ES-I3 (cell line): ENCODE data around the gene CLDN6.

Source experiments
- H3K36me3 ChIP-seq: 2 replicates; pipeline ENCODE4 v1.6.1; 2013; ENCODE audit warnings: mild to moderate bottlenecking, low read length, control low read depth, moderate library complexity; ENCODE audit not compliant: insufficient read depth
- H3K4me1 ChIP-seq: 2 replicates; pipeline ENCODE4 v1.6.1; 2013; ENCODE audit warnings: mild to moderate bottlenecking, control low read depth, low read length; ENCODE audit not compliant: insufficient read depth
- H3K9ac ChIP-seq: 2 replicates; pipeline ENCODE4 v1.6.1; 2013; ENCODE audit warnings: low read depth, mild to moderate bottlenecking, low read length, moderate library complexity
- H3K9me3 ChIP-seq: 2 replicates; pipeline ENCODE4 v1.6.1; 2013; ENCODE audit warnings: mild to moderate bottlenecking, low read length, moderate library complexity; ENCODE audit not compliant: control insufficient read depth, insufficient read depth

CLDN6 gene

DNA sequence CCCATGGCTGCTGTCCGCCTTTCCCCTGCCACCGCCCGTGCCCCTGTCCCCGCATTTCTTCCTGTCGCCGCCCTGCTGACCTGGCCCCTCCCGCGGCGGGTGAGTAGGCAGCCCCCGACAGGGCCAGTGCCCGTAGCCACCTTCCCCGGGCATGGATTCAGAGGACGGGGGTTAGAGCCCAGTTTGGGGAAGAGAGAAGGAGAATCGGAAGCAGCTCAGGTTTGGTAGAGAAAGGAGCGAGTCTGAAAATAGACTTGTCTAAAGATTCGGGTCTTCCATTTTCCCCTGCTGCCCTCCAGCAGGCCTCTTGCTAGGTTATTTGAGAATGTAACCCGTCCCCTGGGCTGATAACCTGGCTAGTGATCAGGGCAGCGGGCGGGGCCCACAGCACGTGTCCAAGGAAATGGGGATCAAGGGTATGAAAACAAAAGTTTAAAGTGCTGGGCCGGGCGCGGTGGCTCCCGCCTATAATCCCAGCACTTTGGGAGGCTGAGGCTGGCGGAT is 13.2 kb downstream of the CLDN6 start:
- H3K9ac ChIP-seq = peak overlapping the region; percentile 71
- H3K36me3 ChIP-seq = no peaks in the 10 kb centered on the region
- no peaks in the 10 kb centered on the region for H3K9me3 ChIP-seq
- peaks cover 25% of the 10 kb centered on the region for H3K4me1 ChIP-seq

DNA sequence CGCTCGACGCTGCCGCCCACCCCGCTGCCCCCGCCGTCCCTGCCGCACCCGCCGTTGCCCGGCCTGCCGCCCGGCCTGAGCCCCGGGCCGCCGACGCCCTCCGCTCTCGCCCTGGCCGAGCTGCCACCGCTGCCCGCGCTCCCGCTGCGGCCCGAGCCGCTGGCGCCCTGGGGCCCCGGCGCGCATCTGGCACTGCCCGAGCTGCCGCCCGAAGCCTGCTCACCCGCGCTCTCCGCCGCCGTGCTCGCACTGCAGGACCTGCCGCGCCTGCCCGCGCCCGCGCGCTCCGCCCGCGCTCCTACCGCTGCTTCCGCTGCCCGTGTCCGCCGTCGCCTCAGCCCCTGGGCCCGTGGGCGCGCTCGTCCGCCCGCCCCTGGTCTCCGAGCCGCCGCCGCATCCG is 13.7 kb downstream of the CLDN6 start:
- H3K36me3 ChIP-seq = no peaks in the 10 kb centered on the region
- H3K9ac ChIP-seq = no peak overlapping the region
- H3K9me3 ChIP-seq = no peaks in the 10 kb centered on the region
- peaks cover 23% of the 10 kb centered on the region for H3K4me1 ChIP-seq

GRCh38 chr16:3003582-3004270 is 14.3 kb downstream of the CLDN6 start:
- Histone ChIP-seq H3K9me3 (no peaks in the 10 kb centered on the region), H3K9ac (no peak overlapping the region), H3K4me1 (peaks cover 20% of the 10 kb centered on the region), H3K36me3 (no peaks in the 10 kb centered on the region)

- Histone ChIP-seq H3K9me3 (no peaks in the 10 kb centered on the region), H3K36me3 (no peaks in the 10 kb centered on the region), H3K9ac (no peak overlapping the region), H3K4me1 (peaks cover 6% of the 10 kb centered on the region)
These were observed 16.7 kb downstream of the CLDN6 start for GRCh38 chr16:3001316-3001715.

DNA sequence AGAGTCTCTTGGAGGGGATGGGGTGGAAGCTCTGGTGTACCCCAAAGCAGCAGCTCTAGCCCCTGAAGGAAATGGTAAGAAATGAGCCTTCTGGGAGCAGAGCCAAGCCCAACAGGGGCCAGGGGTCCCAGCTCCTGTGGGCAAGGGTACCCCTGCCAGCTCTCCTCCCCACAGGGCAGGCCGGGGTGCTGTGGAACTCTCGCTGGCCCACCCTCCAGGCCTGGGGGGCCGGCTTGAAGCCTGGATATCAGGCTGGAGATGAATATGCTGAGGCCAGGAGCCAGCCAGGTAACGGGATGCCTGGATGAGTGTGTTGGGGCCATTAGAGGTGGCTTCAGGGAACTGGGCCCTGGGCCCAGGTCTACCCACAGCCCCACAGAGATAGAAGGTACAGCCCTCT is 17.4 kb downstream of the CLDN6 start:
- Histone ChIP-seq H3K36me3 (no peaks in the 10 kb centered on the region), H3K9ac (no peak overlapping the region), H3K4me1 (peaks cover 6% of the 10 kb centered on the region), H3K9me3 (no peaks in the 10 kb centered on the region)

- Histone ChIP-seq H3K4me1 (peaks cover 6% of the 10 kb centered on the region), H3K9ac (no peak overlapping the region), H3K36me3 (no peaks in the 10 kb centered on the region), H3K9me3 (no peaks in the 10 kb centered on the region)
These were observed 18.1 kb downstream of the CLDN6 start for GRCh38 chr16:2999929-3000328.

DNA sequence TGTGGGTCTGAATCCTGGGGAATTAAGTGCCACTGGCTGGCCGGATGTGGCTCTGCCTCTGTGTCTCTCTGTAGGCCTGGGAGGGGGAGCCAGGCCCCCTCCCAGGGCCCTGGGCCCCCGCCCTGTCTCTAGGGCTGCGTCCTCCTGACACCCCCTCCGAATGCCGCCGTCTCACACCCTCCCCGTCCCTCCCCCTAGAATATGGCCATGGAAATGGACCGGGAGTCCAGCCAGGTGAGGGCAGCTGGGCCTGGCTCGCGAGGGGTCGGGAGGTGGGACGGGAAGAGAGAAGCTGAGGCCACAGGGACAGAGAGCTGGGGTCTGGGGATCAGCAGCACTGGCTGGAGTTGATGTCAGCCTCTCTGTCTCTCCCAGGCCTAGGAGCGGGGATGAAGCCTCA is 21.7 kb downstream of the CLDN6 start:
- peaks cover 7% of the 10 kb centered on the region for H3K4me1 ChIP-seq
- no peaks in the 10 kb centered on the region for H3K9me3 ChIP-seq
- H3K36me3 ChIP-seq = no peaks in the 10 kb centered on the region
- H3K9ac ChIP-seq = no peak overlapping the region

DNA sequence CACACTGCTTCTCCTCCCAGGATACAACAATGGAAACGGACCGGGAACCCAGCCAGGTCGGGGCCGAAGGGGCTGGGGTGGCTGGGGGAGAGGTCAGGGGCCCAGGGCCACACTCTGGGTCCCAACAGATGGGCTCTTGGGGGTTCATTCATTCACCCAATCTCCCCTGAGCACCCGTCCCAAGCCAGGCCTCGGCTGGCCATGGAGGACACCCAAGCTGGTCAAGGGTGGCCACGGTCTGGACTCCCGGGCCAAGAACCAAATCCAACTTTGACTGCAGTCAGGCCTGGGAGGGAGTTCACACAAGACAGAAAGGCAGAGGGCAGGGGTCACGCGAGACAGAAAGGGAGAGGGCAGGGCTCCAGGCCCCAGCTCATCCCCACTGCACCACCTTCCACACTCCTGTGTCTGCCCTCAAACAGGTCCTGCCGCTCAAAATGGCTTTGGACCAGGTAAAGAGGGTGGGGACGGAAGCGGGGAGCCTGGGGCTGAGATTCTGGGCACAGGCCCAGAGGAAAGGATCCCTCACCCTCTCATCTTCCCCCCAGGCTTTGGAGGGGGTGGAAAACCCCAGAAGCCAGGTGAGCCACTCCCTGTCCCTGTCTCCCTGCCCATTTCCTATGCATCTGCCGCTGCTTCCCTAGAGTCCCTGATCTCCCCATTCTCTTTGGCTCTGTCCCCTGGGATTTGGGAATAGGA is 25.5 kb downstream of the CLDN6 start:
- Histone ChIP-seq H3K4me1 (peaks cover 29% of the 10 kb centered on the region), H3K9me3 (no peaks in the 10 kb centered on the region), H3K9ac (no peak overlapping the region), H3K36me3 (no peaks in the 10 kb centered on the region)

GRCh38 chr16:2991566-2992261 is 26.3 kb downstream of the CLDN6 start:
- Histone ChIP-seq H3K36me3 (no peaks in the 10 kb centered on the region), H3K9ac (no peak overlapping the region), H3K4me1 (peaks cover 28% of the 10 kb centered on the region)

GRCh38 chr16:2990891-2991290 is 27.1 kb downstream of the CLDN6 start:
- H3K4me1 ChIP-seq = peaks cover 26% of the 10 kb centered on the region
- no peaks in the 10 kb centered on the region for H3K9me3 ChIP-seq
- no peak overlapping the region for H3K9ac ChIP-seq
- H3K36me3 ChIP-seq = no peaks in the 10 kb centered on the region

More at GRCh38 chr16:2991566-2992261, 26.3 kb downstream of the CLDN6 start:
- H3K9me3 ChIP-seq = no peaks in the 10 kb centered on the region

DNA sequence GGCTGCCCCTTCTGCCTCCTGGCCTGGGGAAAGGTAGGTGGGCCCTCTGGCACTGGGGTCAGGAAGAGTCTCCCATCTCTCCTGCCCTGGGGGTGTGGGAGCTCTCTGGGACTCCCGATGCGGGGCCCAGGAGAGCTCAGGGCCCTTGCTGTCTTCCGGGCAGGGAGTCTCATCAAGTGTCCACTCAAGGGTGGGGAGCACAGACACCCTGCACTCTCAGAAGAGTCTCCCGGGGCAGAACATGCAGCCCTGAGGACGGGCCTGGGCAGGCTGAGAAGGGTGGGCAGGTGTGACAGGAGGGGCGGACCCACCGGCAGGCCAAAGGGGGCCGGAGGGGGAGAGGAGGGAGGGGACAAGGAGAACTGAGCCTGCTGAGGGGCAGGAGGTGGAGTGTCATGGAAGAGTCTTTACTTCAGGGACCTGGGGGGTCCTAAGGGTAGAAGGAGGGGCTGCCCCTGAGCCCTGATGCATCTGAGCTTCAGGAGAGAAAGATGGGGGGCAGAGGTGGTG is 29.3 kb downstream of the CLDN6 start:
- H3K36me3 ChIP-seq = no peaks in the 10 kb centered on the region
- no peaks in the 10 kb centered on the region for H3K9me3 ChIP-seq
- H3K4me1 ChIP-seq = peaks cover 26% of the 10 kb centered on the region
- H3K9ac ChIP-seq = no peak overlapping the region

GRCh38 chr16:2987833-2988232 is 30.1 kb downstream of the CLDN6 start:
- no peaks in the 10 kb centered on the region for H3K9me3 ChIP-seq
- H3K36me3 ChIP-seq = no peaks in the 10 kb centered on the region
- peaks cover 29% of the 10 kb centered on the region for H3K4me1 ChIP-seq
- no peak overlapping the region for H3K9ac ChIP-seq

GRCh38 chr16:2987286-2987685 is 30.7 kb downstream of the CLDN6 start:
- Histone ChIP-seq H3K9ac (no peak overlapping the region), H3K4me1 (peaks cover 30% of the 10 kb centered on the region), H3K36me3 (no peaks in the 10 kb centered on the region), H3K9me3 (no peaks in the 10 kb centered on the region)

DNA sequence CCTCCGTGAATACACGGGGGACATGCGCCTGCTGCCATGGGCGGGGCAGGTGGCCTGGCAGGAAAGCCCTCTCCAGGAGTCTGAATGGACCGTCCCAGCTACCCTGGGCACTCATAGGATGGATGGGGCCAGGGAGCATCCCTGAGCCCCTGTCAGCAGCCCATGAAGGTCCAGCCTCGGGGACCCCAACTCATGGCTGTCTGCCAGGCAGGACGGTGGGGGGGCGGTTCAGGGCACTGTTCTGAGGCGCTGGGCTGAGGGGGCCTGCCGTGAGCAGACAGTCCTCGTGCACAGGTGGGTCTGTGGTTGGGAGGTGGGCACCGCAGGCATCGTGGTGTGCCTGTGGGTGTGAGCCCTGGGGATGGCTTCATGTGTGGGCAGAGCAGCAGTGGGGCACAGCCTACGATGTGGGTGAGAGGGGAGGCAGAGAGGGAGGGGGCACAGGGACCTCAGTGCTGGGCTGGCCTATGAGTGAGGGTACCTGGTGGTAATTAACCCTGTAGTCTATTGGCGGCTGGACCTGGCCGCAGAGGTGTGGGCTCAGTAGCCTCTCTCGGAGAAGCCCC is 31.3 kb downstream of the CLDN6 start:
- no peak overlapping the region for H3K9ac ChIP-seq
- peaks cover 30% of the 10 kb centered on the region for H3K4me1 ChIP-seq
- no peaks in the 10 kb centered on the region for H3K36me3 ChIP-seq
- H3K9me3 ChIP-seq = no peaks in the 10 kb centered on the region
